Measurements from ENCODE around the gene HIGD1B.

Gene HIGD1B

GRCh38 chr17:44880062-44880461, 32.4 kb downstream of the HIGD1B start:
- no peak for DNase-seq

- DNase-seq: no peak
Measured at GRCh38 chr17:44881145-44881544, 33.5 kb downstream of the HIGD1B start.

DNA sequence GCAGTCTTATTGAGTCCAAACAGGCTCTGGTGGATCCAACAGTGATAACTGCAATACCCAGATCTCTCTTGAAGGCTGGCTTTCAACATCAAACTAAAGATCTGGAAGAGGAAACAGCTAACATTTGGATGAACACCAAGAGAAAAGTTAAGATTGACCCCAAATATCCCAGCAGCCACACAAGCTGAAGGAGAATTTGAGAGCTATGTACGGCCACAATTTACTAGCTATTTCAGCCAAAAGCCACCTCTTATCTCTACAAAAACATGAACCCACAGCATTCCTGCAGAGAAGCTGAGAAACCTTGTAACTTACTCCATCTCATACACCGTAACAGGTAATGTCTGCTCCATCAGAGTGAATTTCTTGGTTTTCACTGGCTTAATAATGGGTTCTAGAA, 37.3 kb downstream of the HIGD1B start:
- DNase-seq: no peak

DNA sequence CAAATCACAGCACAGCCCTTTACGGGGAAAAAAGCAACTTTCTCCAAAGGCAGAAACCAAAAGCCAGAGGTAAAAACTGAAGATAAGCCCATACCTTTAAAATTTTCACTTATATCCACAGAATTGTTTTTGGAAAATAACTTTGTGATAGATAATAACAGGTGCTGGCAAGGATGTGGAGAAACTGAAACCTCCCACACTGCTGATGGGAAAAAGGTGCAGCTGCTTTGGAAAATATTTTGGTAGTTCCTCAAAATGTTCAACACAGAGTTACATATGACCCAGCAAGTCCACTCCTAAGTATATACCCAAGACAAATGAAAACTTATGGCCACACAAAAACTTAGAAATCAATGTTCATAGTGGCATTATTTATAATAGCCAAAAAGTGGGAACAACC, 39.3 kb downstream of the HIGD1B start:
- DNase-seq: no peak

DNA sequence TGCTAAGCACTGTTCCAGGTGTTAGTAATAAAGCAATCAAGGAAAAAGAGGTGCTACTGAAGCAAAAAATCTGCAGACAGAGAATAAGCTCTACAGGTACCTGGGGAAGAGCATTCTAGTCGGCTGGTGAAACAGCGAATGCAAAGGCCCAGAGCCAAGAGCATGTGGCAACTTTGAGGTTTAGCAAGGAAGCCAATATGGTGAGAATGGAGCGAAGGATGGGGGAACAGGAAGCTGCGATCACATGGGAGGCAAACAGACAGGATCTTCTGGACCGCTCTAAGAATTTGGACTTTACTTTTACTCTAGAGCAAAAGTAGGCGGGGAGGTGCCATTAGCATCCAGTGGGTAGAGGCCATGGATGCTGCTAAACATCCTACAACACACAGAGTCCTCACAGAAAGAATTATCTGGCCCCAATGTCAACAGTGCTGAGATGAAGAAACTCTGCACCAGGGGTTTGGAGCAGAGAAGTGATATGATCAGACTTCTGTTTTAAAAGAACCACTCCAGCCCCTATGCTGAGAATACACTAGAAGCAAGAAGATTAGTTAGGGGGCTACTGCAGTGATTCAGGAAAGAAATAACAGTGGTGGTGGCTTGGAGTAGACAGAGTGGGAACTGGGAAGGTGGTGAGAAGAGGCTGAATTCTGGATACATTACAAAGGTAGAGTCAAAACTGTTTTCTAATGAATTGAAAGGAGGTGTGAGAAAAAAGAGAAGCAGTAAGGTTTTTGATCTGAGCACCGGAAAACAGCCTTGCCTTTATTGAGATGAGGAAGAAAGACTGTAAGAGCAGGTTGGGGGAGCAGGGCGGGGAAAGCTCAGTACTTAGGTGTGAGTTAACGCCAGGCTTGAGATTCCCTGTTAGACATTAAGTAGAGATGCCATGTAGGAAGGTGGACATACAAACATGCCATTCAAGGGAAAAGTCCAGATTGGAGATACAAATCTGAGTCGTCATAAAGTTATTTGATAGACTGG, 40.6 kb downstream of the HIGD1B start:
- no peak for DNase-seq

- no peak for DNase-seq
Measured at GRCh38 chr17:44889003-44889402, 41.3 kb downstream of the HIGD1B start.

GRCh38 chr17:44892250-44892649, 44.6 kb downstream of the HIGD1B start:
- DNase-seq: no peak

DNA sequence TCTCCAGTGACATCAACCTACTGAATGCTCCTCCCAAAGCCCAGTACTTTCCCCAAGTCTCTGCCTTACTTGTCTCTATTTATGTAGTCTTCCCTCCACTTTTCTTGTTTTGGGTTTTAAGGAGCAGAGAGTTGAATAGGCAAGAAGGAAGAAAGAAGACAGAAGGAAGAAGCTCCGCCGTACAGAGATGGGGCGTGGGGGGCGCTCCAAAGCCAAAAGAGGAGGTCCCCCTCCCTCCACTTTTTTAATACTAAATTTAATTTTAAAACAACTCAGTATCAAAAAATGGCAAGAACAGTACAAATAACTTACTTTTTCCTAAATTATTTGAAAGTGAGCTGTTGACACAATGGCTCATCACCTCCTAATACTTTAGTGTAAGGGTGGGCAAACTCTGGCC, 47.0 kb downstream of the HIGD1B start:
- no peak for DNase-seq

- no peak for DNase-seq
Measured at GRCh38 chr17:44898768-44899073, 51.0 kb downstream of the HIGD1B start.

- peak; percentile 95 for DNase-seq
Measured at GRCh38 chr17:44899074-44899782, 51.5 kb downstream of the HIGD1B start, which contains the start of gene EFTUD2. EFTUD2 (minus strand) TSS chr17:44899445; CDS start chr17:44894521, 4,924 bp downstream.

All from left hindlimb (tissue), 1 donor.